B cell (primary cell): ENCODE results near the gene CHCHD6.

Source experiments
- CTCF ChIP-seq: fragments of 200-600 bp; IDR thresholded peaks from one replicate; pipeline ENCODE4 v1.8.0; 2022; ENCODE audit warnings: antibody characterized with exemption, mild to moderate bottlenecking
- EZH2 ChIP-seq: IDR thresholded peaks from 2 replicates; pipeline ENCODE4 v1.6.1; 2012; ENCODE audit warnings: borderline replicate concordance, low read depth, mild to moderate bottlenecking, moderate library complexity, low read length; ENCODE audit not compliant: insufficient read depth, poor library complexity, severe bottlenecking

GRCh38 chr3:126665221-126665936, 38.7 kb upstream of the CHCHD6 start:
- no peak for TF ChIP-seq CTCF
- no peak for TF ChIP-seq EZH2
